Endothelial cell of umbilical vein (primary cell): Measurements from ENCODE around the gene MT1H. TPM values are rescaled to one million over a fixed set of nuclear protein-coding genes. Genes with fewer than 3 reads are reported as not detected.

Source experiments
- BruUV-seq: library from RNA; stranded (reverse); fragments of 400-500 nt; replicated peaks from 2 replicates; lab custom pipeline; 2021; lab: Mats Ljungman, UMichigan
- CTCF ChIA-PET: fragments of 300-600, 350-600 bp; sonication (Branson Sonifier 250); formaldehyde crosslinking; loops from one replicate; lab custom pipeline; 2021; ENCODE audit warnings: antibody characterized with exemption, inconsistent platforms; lab: Charles Lee
- POLR2A ChIA-PET: fragments of 300-600, 350-600 bp; sonication (Branson Sonifier 250); formaldehyde crosslinking; loops from one replicate; lab custom pipeline; 2021; ENCODE audit warnings: antibody characterized with exemption, inconsistent platforms; lab: Charles Lee
- DNase-seq: peaks from one replicate; pipeline ENCODE4 v3.0.0-alpha.2; 2011; ENCODE audit warnings: low read depth, low spot score
- FAIRE-seq: peaks from 2 replicates; lab custom pipeline; 2011; peaks lifted over from hg19 to GRCh38; lab: Jason Lieb, UNC
- H2AFZ ChIP-seq: 2 replicates; pipeline ENCODE4 v1.6.0; 2012; ENCODE audit warnings: low read depth, low read length, control low read depth, inconsistent platforms
- H3K27ac ChIP-seq: 2 replicates; pipeline ENCODE4 v1.5.1; 2011; ENCODE audit warnings: low read depth, mild to moderate bottlenecking, control low read depth, low read length, moderate library complexity; ENCODE audit not compliant: insufficient read depth
- H3K27me3 ChIP-seq, 2 experiments: 2 replicates each; pipeline versions ENCODE4 v1.6.0 to v1.6.1; 2011; ENCODE audit warnings: low read length in 2 of 2, mixed read lengths in 1 of 2; ENCODE audit not compliant: control insufficient read depth in 2 of 2, insufficient read depth in 2 of 2
- H3K36me3 ChIP-seq, 2 experiments: 2 replicates in 1 of 2; 3 replicates in 1 of 2; pipeline ENCODE4 v1.5.1; 2011; ENCODE audit warnings: low read length in 2 of 2, mild to moderate bottlenecking in 1 of 2, moderate library complexity in 1 of 2; ENCODE audit not compliant: control insufficient read depth in 2 of 2, insufficient read depth in 2 of 2; ENCODE audit errors: extremely low read depth in 1 of 2
- H3K4me1 ChIP-seq: 3 replicates; pipeline ENCODE4 v1.5.1; 2011; ENCODE audit warnings: mild to moderate bottlenecking, low read length; ENCODE audit not compliant: control insufficient read depth, insufficient read depth; ENCODE audit errors: extremely low read depth
- H3K4me2 ChIP-seq: 2 replicates; pipeline ENCODE4 v1.6.1; 2011; ENCODE audit warnings: low read length, control low read depth, mixed read lengths; ENCODE audit not compliant: insufficient read depth
- H3K4me3 ChIP-seq, 3 experiments: fragments of 200-600 bp in 1 of 3; sonication (generic), shearing (Covaris generic) in 1 of 3; replicated peaks in 1 of 3; 2 replicates each; pipeline ENCODE4 v1.5.1; 2011 to 2016; ENCODE audit warnings: control low read depth in 3 of 3, low read length in 3 of 3, mild to moderate bottlenecking in 2 of 3, inconsistent platforms in 1 of 3, low read depth in 1 of 3, moderate library complexity in 1 of 3; ENCODE audit not compliant: insufficient read depth in 1 of 3
- H3K79me2 ChIP-seq: 2 replicates; pipeline ENCODE4 v1.6.0; 2012; ENCODE audit warnings: low read length, inconsistent platforms; ENCODE audit not compliant: control insufficient read depth, insufficient read depth
- H3K9ac ChIP-seq: replicated peaks from 2 replicates; pipeline ENCODE3; 2011; ENCODE audit warnings: low read length, control low read depth; ENCODE audit not compliant: insufficient read depth; ENCODE audit errors: extremely low read depth
- H3K9me1 ChIP-seq: replicated peaks from 3 replicates; pipeline ENCODE4 v1.6.0; 2011; ENCODE audit warnings: mild to moderate bottlenecking, low read length; ENCODE audit not compliant: control insufficient read depth, insufficient read depth; ENCODE audit errors: extremely low read depth
- H3K9me3 ChIP-seq: replicated peaks from 2 replicates; pipeline ENCODE4 v1.5.1; 2012; ENCODE audit warnings: low read length, inconsistent platforms; ENCODE audit not compliant: control insufficient read depth, insufficient read depth
- H4K20me1 ChIP-seq: replicated peaks from 2 replicates; pipeline ENCODE3; 2011; ENCODE audit warnings: mild to moderate bottlenecking, low read length; ENCODE audit not compliant: control insufficient read depth, insufficient read depth; ENCODE audit errors: extremely low read depth
- CTCF ChIP-seq, 2 donors: IDR thresholded peaks; 1 replicate in 1 of 2; 2 replicates in 1 of 2; pipeline ENCODE4 v1.5.1; 2011; ENCODE audit warnings: low read length in 2 of 2, mild to moderate bottlenecking in 2 of 2, moderate library complexity in 2 of 2, control low read depth in 1 of 2, inconsistent platforms in 1 of 2, low read depth in 1 of 2; ENCODE audit not compliant: insufficient read depth in 1 of 2; ENCODE audit errors: extremely low read depth in 1 of 2
- EZH2 ChIP-seq: IDR thresholded peaks from 2 replicates; pipeline ENCODE4 v1.6.1; 2012; ENCODE audit warnings: borderline replicate concordance, low read depth, mild to moderate bottlenecking, moderate library complexity, low read length, inconsistent platforms; ENCODE audit not compliant: severe bottlenecking
- FOS ChIP-seq: IDR thresholded peaks from 2 replicates; pipeline ENCODE4 v1.6.1; 2011; ENCODE audit warnings: mild to moderate bottlenecking, low read length, moderate library complexity, borderline replicate concordance; ENCODE audit not compliant: insufficient read depth
- GATA2 ChIP-seq: IDR thresholded peaks from 2 replicates; pipeline ENCODE4 v1.7.0; 2011; ENCODE audit warnings: low read depth, mild to moderate bottlenecking, moderate library complexity, mixed read lengths, low read length; ENCODE audit not compliant: insufficient read length, insufficient read depth
- JUN ChIP-seq: IDR thresholded peaks from 2 replicates; pipeline ENCODE4 v1.6.1; 2011; ENCODE audit warnings: borderline replicate concordance, low read depth; ENCODE audit not compliant: insufficient read length, insufficient read depth
- MAX ChIP-seq: IDR thresholded peaks from 2 replicates; pipeline ENCODE4 v1.6.1; 2011; ENCODE audit not compliant: insufficient read depth, insufficient read length
- MYC ChIP-seq: IDR thresholded peaks from one replicate; pipeline ENCODE4 v1.6.1; 2011; ENCODE audit warnings: mild to moderate bottlenecking, low read depth, low read length
- POLR2A ChIP-seq: IDR thresholded peaks from 2 replicates; pipeline ENCODE4 v1.6.1; 2012; ENCODE audit warnings: low read depth, mild to moderate bottlenecking, control low read depth, low read length
- POLR2AphosphoS5 ChIP-seq: IDR thresholded peaks from 2 replicates; pipeline ENCODE4 v1.6.1; 2012; ENCODE audit warnings: low read depth, mild to moderate bottlenecking, control low read depth, low read length, moderate library complexity; ENCODE audit not compliant: insufficient read depth
- dilution Hi-C: fragments of 300-500 bp; cut with MboI; formaldehyde crosslinking; loops from one replicate; pipeline ENCODE4 v1.15.0; 2019; ENCODE audit warnings: low sequenced_read_pairs; ENCODE audit not compliant: extremely low pct_ligation_motif_present
- intact Hi-C: fragments of 100-400 bp; cut with micrococcal nuclease; formaldehyde crosslinking; loops from one replicate; pipeline ENCODE4 v1.10.0; 2022
- polyA plus RNA-seq, 4 experiments: library from polyadenylated mRNA; depleted of rRNA in 3 of 4; stranded (reverse) in 3 of 4; unstranded in 1 of 4; fragments of >200 nt; gene quantifications; 2 replicates each; pipeline versions ENCODE4 v1.2.1 to v1.2.3, GENCODE V29; 2011 to 2012; ENCODE audit warnings: missing spikeins in 1 of 4
- total RNA-seq: library from RNA; stranded (reverse); gene quantifications from 2 replicates; pipeline ENCODE4 v1.2.3, GENCODE V29; 2021

The MT1H gene
- total and polyA plus RNA-seq, 2 donors (not counting 3 experiments of a cell fraction or from before 2014, with no cell fraction given): not detected

DNA sequence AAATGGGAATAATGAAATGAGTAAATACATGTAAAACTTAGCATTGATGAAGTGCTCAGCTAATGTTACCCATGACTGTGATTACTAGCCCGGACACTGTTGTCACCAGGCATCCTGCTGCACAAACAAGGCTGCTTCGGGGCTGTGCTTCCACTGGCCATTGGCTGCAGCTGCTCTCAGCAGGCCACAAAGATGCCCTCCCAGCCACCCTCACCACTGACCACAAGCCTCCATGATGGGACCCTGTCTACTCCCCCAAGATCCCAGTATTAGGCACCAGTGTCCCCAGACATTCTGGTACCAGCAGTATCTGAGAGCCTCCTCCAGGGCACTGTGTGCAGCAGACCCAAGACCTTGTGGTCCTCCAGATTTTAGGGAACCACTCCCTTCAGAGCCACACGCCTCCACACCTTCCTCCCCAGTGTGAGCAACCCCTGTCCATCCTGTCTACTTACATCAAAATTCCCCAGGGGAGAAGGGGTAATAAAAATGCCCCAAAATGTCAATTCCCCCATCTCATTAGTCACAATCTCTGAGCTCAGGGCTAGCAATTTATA, 40.6 kb downstream of the MT1H start:
- H3K9me3 ChIP-seq: no peaks in the 10 kb centered on the region
- no peaks in the 10 kb centered on the region for H3K27me3 ChIP-seq
- no TSS peak for BruUV-seq
- no peak overlapping the region for H3K4me2 ChIP-seq
- no peaks in the 10 kb centered on the region for H3K4me1 ChIP-seq
- no peaks in the 10 kb centered on the region for H3K36me3 ChIP-seq
- CTCF ChIA-PET: interaction anchor here (0.9 kb wide), 1 partner anchor 8 kb away, joined by 3 read pairs; no protein-coding TSS in a partner anchor
- no peak for TF ChIP-seq POLR2AphosphoS5
- no peak for TF ChIP-seq JUN
- no peak for TF ChIP-seq CTCF (IDR thresholded peaks at IDR 0.05; ENCODE audit: extremely low read depth in 1 of 2, insufficient read depth in 1 of 2, low read depth in 1 of 2, low read length in 2 of 2)
- TF ChIP-seq POLR2A: no peak
- no peak for TF ChIP-seq MAX
- no peak for TF ChIP-seq EZH2
- no peak for TF ChIP-seq MYC
- no peak for TF ChIP-seq FOS
- TF ChIP-seq GATA2: no peak
- no peaks in the 10 kb centered on the region for H3K79me2 ChIP-seq
- no peak overlapping the region for H3K4me3 ChIP-seq
- POLR2A ChIA-PET: no interaction called here
- H2AFZ ChIP-seq: no peak overlapping the region
- no peaks in the 10 kb centered on the region for H4K20me1 ChIP-seq
- no peak for DNase-seq
- no peak for FAIRE-seq
- intact Hi-C loops (no loop called here), dilution Hi-C loops (no loop called here)
- no peak overlapping the region for H3K27ac ChIP-seq
- no peaks in the 10 kb centered on the region for H3K9me1 ChIP-seq
- H3K9ac ChIP-seq: no peak overlapping the region
